Lower leg skin (tissue), 3 donors: ENCODE results near the gene FAM162A.

Experiments used
- POLR2A ChIP-seq, 2 donors: fragments of 450-650 bp; IDR thresholded peaks; one replicate each; pipeline ENCODE4 v1.6.1; 2016 to 2017; ENCODE audit warnings: antibody characterized with exemption in 2 of 2, mild to moderate bottlenecking in 1 of 2, moderate library complexity in 1 of 2
- TF ChIP-seq, protein P1 (sequence below), 3 donors: fragments of 450-650 bp; IDR thresholded peaks; one replicate each; pipeline ENCODE4 v1.5.1; 2016; ENCODE audit warnings: antibody characterized with exemption in 3 of 3, mild to moderate bottlenecking in 3 of 3, moderate library complexity in 2 of 3

DNA sequence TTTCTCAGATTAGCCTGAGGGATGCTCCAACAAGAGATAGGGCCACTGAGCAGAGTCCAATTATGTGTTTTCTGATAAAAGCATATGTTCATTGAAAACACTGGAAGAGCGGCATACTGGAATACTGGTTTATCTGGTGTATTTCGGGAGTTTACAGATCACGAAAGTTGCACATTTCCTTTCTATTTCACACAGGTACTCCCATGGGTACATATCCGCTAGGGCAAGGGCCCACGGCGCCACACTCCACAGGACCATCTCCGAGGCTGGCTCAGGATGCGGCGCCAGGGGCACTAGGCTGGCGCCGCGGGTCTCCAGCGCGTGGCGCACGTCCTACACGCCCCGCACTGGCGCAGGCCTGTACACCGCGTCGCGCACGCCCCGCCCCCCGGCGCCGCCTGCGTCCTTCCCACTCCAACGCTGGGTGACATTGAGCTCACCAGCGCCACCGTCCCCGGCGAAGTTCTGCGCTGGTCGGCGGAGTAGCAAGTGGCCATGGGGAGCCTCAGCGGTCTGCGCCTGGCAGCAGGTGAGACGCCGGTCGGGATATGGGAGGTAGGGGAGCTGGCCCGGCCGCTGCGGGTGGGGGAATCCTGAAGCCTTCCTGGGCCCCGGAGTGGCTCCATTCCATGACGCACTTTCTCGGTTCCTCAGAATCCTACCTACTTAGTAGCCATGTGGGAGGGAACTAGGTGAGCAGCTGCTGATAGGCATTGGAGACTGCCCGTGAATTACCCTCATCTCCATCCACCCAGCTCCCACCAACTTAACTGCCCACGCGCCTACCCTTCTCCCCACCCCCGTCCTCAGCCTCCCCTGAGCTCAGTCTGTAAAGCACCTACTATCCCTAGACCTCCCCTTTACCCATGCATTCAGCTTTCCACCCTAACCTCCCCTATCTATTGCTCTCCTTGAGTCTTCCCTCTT, at the start of gene FAM162A:
- TF ChIP-seq, protein P1, sequence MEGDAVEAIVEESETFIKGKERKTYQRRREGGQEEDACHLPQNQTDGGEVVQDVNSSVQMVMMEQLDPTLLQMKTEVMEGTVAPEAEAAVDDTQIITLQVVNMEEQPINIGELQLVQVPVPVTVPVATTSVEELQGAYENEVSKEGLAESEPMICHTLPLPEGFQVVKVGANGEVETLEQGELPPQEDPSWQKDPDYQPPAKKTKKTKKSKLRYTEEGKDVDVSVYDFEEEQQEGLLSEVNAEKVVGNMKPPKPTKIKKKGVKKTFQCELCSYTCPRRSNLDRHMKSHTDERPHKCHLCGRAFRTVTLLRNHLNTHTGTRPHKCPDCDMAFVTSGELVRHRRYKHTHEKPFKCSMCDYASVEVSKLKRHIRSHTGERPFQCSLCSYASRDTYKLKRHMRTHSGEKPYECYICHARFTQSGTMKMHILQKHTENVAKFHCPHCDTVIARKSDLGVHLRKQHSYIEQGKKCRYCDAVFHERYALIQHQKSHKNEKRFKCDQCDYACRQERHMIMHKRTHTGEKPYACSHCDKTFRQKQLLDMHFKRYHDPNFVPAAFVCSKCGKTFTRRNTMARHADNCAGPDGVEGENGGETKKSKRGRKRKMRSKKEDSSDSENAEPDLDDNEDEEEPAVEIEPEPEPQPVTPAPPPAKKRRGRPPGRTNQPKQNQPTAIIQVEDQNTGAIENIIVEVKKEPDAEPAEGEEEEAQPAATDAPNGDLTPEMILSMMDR (IDR thresholded peaks at IDR 0.05), result no peak
- peak in 1 of 2 donors; percentile 43 for TF ChIP-seq POLR2A (IDR thresholded peaks at IDR 0.05)
